GM19328 (cell line): ENCODE data around the gene SLC1A4.
A peak's percentile ranks its signal among the peaks of the same experiment; 100 is the strongest.

Source experiments
- ATAC-seq: cut with Tn5 transposase; IDR thresholded peaks from one replicate; pipeline ENCODE4 v1.9.1; 2021; ENCODE audit warnings: mild to moderate bottlenecking, moderate library complexity; ENCODE audit not compliant: unreplicated experiment

The SLC1A4 gene

DNA sequence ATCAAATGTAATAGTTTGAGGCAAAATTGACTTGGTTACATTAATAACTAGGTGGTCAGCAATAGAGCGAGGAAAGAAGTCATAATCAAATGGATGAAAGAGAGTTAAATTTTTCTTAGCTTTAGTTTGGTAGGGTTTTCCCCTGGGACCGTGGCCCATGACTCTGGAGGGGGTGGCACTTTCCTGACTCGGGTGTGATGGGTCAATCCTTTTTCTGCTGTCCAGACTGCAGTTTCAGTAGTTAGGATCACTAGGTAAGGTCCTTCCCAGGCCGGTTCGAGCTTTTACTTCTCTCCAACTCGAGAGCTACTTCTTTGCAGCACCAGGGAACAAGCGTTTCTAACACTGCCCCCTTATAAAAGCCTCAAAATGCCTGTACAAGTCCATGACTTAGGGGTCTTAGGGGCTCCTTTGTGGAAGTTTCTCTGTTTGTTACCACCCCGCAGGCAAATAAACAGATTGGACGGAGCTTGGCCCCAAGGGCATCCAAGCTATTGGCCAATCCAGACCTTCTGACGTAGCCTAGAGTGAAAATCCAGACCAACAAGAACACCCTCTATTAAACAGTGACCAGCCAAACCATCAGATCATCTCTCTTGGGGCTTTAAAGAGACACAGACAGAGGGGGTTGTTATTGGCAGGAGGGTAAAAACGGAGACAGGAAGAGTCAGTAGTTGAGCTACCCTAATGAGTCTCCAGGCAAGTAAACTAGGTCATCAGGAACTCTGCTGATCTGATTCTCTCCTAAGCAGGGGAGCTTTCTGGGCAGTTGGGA lies 57.6 kb downstream of the SLC1A4 start:
- no peak for ATAC-seq

DNA sequence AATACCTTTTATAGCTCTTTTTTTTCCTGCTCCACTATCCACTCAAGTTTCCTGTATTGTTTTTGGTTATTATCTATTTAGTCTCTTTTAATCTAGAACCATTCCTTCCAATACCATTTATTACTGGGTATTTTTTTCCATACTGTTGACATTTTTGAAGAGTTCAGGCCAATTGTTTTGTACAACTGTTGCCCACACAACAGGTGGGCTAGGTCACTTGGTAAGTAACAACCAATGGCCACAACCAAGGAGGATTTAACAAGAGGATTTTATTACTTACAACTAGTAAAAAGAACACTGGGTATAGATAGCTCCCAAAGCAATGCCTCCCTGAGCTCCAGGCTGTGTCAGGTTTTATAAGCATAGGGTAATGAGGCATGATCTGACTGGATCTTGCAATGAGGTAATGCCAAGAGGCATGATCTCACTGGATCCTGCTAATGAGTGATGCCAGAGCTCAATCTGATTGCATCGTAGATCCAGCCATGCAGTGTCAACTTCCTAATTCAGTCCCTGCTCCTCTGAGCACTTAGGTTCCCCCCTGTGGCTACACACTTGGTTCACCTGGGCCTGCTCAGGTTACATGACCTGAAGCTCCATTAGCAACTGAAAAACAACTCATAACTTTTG lies 59.9 kb downstream of the SLC1A4 start:
- ATAC-seq, result no peak

GRCh38 chr2:65050931-65051330 lies 61.7 kb downstream of the SLC1A4 start:
- no peak for ATAC-seq

DNA sequence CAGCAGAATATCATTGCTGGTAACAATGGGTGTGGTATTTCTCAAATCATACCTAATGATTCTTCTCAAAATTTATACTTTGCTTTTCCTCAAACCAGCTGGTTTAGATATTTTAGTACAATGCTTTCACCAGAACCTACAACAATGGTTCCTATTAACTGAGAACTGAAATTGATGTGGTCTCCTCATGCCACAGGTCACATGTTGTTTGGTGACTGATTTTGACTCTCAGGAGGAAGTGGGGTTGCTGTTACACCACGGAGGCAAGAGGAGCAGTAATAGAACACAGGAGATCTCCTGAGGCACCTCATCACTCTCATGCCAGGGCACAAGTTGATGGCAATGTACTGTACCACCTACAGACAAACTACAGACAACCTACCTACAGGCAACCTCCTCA lies 64.0 kb downstream of the SLC1A4 start:
- ATAC-seq, result peak; percentile 45

DNA sequence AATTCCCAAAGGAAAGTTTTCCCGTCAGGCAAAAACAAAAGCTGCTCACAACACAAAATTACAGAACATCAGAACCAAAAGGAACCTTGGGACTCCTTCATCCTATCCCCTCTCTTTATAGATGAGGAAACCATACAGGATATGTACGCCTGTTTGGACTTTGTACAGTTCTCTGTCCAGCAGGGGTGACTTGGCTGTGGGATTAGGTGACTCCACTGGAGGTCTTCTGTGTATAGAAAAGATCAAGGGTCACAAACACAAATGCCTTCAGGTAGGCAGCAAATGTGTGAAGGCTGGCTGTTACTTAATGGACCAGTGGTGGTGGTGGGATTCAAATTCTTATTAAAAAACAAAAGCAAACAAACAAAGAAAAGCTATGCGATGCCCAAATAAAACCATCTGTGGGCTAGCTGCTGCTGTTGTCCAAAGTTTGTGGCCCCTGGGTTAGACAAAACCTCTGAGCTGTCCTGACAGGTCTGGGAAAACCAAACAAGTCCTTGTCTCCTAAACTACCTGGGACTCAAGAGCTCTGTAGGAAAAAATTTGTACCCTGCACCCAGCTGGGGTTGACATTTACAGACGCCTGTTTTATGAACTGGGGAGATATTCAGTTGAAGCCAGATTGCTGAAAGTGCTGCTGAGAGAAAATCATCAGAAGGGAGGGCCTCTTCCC lies 65.7 kb downstream of the SLC1A4 start:
- ATAC-seq, result no peak

DNA sequence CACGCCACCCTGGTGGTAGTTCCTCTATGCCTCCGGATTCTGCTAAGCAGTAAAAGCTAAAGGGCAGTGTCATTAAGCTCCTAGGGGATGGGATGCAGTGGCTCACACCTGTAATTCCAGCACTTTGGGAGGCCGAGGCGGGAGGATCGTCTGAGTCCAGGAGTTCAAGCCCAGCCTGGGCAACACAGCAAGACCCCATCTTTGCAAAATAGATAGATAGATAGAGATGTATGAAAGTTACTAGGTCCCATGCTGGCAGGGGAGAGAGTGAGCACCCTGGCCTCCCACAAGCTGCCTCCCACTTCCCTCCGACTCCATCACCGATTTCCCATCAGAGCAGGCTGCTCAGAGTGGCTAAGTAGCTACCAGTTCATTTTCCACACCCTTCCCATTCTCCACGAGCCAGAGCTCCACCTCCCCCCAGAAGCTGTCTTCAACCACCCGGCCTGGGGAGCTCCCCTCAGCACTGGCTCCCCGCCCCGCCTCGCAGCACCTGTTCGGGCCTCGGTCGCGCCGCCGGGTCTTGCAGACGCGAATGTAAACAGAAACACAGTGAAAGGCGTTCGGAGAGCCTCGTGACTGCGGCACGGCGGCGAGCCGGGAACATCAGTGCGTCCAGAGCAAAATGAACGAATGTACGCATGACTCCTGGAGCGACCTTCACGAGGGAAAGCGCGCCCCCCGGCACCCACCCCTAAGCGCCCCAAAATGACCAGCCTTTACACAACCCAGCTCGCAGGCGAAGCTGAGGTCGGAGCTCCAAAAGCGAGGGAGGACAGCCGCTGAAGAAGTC lies 66.4 kb downstream of the SLC1A4 start:
- peak; percentile 21 for ATAC-seq

GRCh38 chr2:65056215-65057053 lies 67.2 kb downstream of the SLC1A4 start, which contains the start of gene CEP68:
Gene CEP68, plus strand, starts transcription at chr2:65056416. Its CDS starts 13,029 bp downstream, at chr2:65069445.
- peak; percentile 84 for ATAC-seq

DNA sequence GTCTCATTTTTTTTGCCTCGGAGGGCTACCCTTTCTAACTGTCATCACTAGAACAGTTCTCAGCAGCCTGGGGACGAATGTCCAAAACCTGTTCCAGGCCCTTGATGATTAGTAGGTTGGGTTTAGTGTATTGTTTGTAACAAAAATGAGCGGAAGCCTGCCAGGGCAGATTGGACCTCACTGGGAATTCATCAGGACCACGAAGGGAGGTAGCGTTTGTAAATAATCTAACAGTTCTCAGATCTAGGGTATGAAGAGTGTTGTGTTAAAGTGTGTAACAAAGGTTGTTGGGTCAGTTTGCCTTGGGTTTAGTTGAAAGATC lies 67.8 kb downstream of the SLC1A4 start:
- ATAC-seq, result no peak

GRCh38 chr2:65057391-65058052 lies 68.3 kb downstream of the SLC1A4 start:
- no peak for ATAC-seq

DNA sequence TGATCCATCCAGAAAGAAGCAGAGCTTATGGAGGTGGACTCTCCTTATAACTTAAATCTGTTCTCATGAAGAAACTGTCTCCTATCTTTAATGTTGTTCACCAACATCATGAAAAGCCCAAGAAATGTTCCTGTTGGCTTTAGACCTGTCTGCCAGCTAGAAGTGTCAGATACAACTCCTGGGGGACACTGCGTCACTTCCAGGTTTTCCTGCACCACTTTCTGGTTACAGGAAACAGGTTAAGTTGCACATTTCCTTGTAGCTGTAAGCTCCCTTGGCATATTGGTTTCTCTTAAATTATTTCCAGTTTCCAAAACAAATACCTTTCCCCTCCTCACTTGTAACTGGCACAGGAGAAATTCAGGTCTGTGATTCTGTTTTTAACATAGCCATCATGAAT lies 69.9 kb downstream of the SLC1A4 start:
- ATAC-seq, result no peak

- no peak for ATAC-seq
Observed at GRCh38 chr2:65061146-65061909, 72.1 kb downstream of the SLC1A4 start.

- no peak for ATAC-seq
Observed at GRCh38 chr2:65061910-65062339, 72.7 kb downstream of the SLC1A4 start.

DNA sequence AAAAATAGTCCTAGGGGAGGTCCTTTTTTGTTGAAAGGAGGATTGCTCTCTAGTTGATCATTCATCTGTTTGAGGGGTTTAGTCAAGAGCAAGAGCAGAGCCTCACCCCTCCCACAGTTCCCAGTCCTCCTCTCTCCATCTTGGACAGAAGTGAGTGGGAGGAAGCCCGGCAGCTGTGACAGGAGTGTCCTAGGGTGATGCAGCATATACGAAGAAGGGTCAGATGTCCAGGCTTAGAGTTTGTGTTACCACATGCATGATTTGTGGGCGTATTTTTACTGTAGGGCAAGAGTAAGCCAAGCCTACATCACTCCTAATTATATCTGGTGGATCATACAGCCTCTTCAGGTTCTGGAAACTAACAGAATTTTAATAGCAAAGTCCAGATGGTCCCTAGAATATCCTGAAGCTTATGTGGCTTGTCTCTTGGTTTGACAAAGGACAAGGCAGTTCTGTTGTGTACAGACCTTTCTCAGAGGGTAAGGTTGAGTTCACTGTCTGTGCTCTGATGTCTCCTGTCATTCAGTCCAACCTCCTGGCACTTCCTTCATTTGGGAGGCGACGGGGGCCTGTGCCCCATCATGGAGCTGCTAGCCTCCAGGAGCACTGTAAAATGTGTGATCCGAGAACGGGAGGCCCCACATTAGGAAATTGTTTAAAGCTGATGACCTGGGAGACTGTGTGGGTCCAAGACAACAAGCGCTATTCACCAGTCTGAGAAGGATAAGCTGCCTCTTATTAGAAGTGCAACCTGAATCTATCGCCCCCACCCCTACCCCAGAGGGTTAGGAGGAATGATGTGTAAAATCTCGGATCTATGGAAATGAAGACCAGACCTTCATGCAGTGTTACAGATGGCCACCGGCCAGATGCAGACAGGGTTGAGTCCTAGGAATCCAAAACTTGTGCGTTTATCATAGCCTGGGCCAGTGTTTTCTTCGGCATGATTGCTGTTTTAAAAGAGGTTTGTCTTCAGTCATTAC lies 73.9 kb downstream of the SLC1A4 start:
- ATAC-seq, result no peak

GRCh38 chr2:65064728-65065552 lies 75.7 kb downstream of the SLC1A4 start:
- peak; percentile 72 for ATAC-seq

GRCh38 chr2:65067806-65068553 lies 78.8 kb downstream of the SLC1A4 start:
- ATAC-seq, result no peak

GRCh38 chr2:65069439-65069824 lies 80.2 kb downstream of the SLC1A4 start:
- ATAC-seq, result no peak
